ENCODE measurements around the gene COL4A5.

GRCh38 chrX:108726748-108727147 is 287.1 kb downstream of the COL4A5 start:
- TF ChIP-seq MYNN (tag by site-specific recombination; IDR thresholded peaks at IDR 0.05; ENCODE audit: borderline replicate concordance) (no peak), CTCF (tag by site-specific recombination; IDR thresholded peaks at IDR 0.05) (no peak), ZNF670 (tag by site-specific recombination; IDR thresholded peaks at IDR 0.05; ENCODE audit: low read depth) (no peak)
